Measurements from ENCODE around the gene CTBP2.

DNA sequence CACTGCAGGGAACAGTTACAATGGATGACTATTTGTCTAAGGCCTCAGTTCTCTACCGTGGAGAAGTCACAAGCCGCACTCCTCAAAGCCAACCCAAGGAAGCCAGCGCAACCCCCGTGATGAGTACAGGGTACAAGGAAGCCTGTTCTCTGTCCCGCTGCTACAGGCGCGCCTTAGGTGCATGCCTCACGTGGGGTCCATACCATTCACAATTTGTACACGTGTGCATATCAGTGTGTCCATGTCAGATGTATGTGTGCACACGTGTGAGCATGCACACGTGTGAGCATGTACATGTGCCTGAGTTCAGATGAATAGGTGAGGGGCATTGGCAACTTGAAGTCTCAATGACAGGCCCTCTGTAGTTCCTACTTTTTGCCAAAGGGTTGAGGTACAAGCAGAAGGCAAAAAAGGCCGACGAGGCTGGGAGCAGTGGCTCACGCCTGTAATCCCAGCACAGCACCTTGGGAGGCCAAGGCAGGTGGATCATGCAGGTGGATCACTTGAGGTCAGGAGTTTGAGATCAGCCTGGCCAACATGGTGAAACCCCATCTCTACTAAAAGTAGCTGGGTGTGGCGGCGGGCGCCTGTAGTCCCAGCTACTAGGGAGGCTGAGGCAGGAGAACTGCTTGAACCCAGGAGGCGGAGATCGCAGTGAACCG is 62.8 kb downstream of the CTBP2 start:
- TF ChIP-seq, protein P1, sequence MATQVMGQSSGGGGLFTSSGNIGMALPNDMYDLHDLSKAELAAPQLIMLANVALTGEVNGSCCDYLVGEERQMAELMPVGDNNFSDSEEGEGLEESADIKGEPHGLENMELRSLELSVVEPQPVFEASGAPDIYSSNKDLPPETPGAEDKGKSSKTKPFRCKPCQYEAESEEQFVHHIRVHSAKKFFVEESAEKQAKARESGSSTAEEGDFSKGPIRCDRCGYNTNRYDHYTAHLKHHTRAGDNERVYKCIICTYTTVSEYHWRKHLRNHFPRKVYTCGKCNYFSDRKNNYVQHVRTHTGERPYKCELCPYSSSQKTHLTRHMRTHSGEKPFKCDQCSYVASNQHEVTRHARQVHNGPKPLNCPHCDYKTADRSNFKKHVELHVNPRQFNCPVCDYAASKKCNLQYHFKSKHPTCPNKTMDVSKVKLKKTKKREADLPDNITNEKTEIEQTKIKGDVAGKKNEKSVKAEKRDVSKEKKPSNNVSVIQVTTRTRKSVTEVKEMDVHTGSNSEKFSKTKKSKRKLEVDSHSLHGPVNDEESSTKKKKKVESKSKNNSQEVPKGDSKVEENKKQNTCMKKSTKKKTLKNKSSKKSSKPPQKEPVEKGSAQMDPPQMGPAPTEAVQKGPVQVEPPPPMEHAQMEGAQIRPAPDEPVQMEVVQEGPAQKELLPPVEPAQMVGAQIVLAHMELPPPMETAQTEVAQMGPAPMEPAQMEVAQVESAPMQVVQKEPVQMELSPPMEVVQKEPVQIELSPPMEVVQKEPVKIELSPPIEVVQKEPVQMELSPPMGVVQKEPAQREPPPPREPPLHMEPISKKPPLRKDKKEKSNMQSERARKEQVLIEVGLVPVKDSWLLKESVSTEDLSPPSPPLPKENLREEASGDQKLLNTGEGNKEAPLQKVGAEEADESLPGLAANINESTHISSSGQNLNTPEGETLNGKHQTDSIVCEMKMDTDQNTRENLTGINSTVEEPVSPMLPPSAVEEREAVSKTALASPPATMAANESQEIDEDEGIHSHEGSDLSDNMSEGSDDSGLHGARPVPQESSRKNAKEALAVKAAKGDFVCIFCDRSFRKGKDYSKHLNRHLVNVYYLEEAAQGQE (IDR thresholded peaks at IDR 0.05; ENCODE audit: insufficient read depth in 1 of 2, low read depth in 2 of 2, low read length in 1 of 2) = no peak
- TF ChIP-seq CTCF (IDR thresholded peaks at IDR 0.05) (no peak), POLR2AphosphoS5 (IDR thresholded peaks at IDR 0.05; ENCODE audit: low read depth, low read length) (no peak), SIN3A (IDR thresholded peaks at IDR 0.05; ENCODE audit: borderline replicate concordance, insufficient read depth, low read depth, low read length) (no peak)

Data from Panc1 (cell line).